ENCODE data around the gene HPDL. TPM values are rescaled to one million over a fixed set of nuclear protein-coding genes. Genes with fewer than 3 reads are reported as not detected.

HPDL gene
- total and polyA plus RNA-seq, 2 of the 8 experiments (the other 6 are each of a cell fraction or from before 2014, with no cell fraction given), result 58.5 to 62.7 TPM

DNA sequence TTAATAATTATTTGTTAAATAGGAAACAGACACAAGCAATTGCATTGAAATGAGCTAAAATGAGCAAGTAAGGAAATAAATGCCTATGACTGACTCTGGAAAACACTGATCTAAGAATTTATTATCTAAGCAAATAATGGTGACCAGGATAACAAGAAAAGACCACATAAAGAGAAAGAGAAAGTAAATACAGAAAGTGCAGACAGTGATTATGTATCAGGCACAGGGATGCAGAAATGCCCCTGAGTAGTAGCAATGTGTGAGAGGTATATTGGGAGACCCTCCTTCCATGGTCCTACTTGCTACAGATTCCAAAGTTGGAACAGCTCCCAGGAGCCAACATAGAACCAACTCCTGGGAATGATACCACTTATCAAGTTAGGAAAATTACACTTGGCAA lies 46.9 kb downstream of the HPDL start (continued):
- TF ChIP-seq CHD1 (IDR thresholded peaks at IDR 0.05; ENCODE audit: low read depth, low read length), result no peak
- TF ChIP-seq SP4 (IDR thresholded peaks at IDR 0.05; ENCODE audit: low read length), result no peak
- no peak for TF ChIP-seq CBX8 (IDR thresholded peaks at IDR 0.05; ENCODE audit: borderline replicate concordance, low read depth, low read length)
- no peak for TF ChIP-seq ZNF274 (IDR thresholded peaks at IDR 0.05; ENCODE audit: borderline replicate concordance, extremely low read depth, low read length)
- TF ChIP-seq KDM4A (IDR thresholded peaks at IDR 0.05; ENCODE audit: low read depth, low read length, severe bottlenecking), result no peak
- no peak for TF ChIP-seq RXRA (IDR thresholded peaks at IDR 0.05; ENCODE audit: insufficient read depth, low read depth, low read length)
- TF ChIP-seq RFX5 (IDR thresholded peaks at IDR 0.05; ENCODE audit: borderline replicate concordance, low read depth, low read length), result no peak

Data from H1 (cell line).